ENCODE measurements around the gene MIGA2. TPM values are rescaled to one million over a fixed set of nuclear protein-coding genes. Genes with fewer than 3 reads are reported as not detected.

MIGA2 gene
- total and polyA plus RNA-seq, 2 of the 8 experiments (the other 6 are each of a cell fraction or from before 2014, with no cell fraction given) = 24.6 to 39.0 TPM

GRCh38 chr9:129072171-129072570 is 35.7 kb downstream of the MIGA2 start (continued):
- TF ChIP-seq RNF2 (IDR thresholded peaks at IDR 0.05; ENCODE audit: borderline replicate concordance, low read depth, low read length, missing control alignments, poor library complexity, severe bottlenecking) (no peak), HDAC6 (IDR thresholded peaks at IDR 0.05; ENCODE audit: low read depth, low read length) (no peak), RAD21 (IDR thresholded peaks at IDR 0.05 in 1 of 2, conservative IDR thresholded peaks at IDR 0.05 in 1 of 2; ENCODE audit: low read depth in 2 of 2, low read length in 2 of 2) (no peak), KDM5A (IDR thresholded peaks at IDR 0.05; ENCODE audit: low read length) (no peak), KDM4A (IDR thresholded peaks at IDR 0.05; ENCODE audit: low read depth, low read length, severe bottlenecking) (no peak), SP1 (IDR thresholded peaks at IDR 0.05; ENCODE audit: low read depth, low read length) (no peak)

Data from H1 (cell line).